ENCODE data around the gene XPR1. TPM values are rescaled to one million over a fixed set of nuclear protein-coding genes. Genes with fewer than 3 reads are reported as not detected.
"Not testable (repeated sequence)": the region's sequence is repeated elsewhere in the genome, so short reads cannot be mapped to it uniquely, and the experiment has no call there.

XPR1 gene
- total RNA-seq, 4 donors from 2014 or later = 6.8 to 23.1 (median 17.2) TPM

DNA sequence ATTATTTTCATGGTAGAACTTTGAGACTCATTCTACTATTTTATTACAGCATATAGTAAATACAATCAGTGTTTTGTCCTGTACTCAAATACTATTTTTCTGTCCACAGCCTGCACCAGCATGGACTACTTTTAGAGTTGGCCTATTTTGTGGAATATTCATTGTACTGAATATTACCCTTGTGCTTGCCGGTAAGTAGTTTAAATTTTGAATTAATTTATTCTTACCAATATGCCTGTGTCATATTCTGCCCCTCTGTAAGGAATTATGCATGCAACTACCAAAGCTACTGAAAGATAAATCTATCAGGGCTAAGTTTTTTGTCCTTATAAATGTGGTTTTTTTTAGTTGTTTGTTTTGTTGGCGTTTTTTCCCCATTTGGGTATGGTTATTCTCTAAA lies 179.5 kb downstream of the XPR1 start:
- H3K27me3 ChIP-seq = no peaks in the 10 kb centered on the region
- 86 to 91% methylated on average over 2 of the region's 2 CpGs for WGBS, 2 donors
- no peak overlapping the region for H3K27ac ChIP-seq
- intact Hi-C loops (cut with DNase I) = no loop called here
- no peak for TF ChIP-seq POLR2A (IDR thresholded peaks at IDR 0.05)
- TF ChIP-seq, protein P1, sequence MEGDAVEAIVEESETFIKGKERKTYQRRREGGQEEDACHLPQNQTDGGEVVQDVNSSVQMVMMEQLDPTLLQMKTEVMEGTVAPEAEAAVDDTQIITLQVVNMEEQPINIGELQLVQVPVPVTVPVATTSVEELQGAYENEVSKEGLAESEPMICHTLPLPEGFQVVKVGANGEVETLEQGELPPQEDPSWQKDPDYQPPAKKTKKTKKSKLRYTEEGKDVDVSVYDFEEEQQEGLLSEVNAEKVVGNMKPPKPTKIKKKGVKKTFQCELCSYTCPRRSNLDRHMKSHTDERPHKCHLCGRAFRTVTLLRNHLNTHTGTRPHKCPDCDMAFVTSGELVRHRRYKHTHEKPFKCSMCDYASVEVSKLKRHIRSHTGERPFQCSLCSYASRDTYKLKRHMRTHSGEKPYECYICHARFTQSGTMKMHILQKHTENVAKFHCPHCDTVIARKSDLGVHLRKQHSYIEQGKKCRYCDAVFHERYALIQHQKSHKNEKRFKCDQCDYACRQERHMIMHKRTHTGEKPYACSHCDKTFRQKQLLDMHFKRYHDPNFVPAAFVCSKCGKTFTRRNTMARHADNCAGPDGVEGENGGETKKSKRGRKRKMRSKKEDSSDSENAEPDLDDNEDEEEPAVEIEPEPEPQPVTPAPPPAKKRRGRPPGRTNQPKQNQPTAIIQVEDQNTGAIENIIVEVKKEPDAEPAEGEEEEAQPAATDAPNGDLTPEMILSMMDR (IDR thresholded peaks at IDR 0.05) = no peak
- H3K9me3 ChIP-seq = no peaks in the 10 kb centered on the region
- no peak overlapping the region for H3K4me3 ChIP-seq
- H3K4me1 ChIP-seq = no peaks in the 10 kb centered on the region
- H3K36me3 ChIP-seq = peaks cover 0 to 53% (median 0%) of the 10 kb centered on the region in 3 donors
- no peak for DNase-seq

DNA sequence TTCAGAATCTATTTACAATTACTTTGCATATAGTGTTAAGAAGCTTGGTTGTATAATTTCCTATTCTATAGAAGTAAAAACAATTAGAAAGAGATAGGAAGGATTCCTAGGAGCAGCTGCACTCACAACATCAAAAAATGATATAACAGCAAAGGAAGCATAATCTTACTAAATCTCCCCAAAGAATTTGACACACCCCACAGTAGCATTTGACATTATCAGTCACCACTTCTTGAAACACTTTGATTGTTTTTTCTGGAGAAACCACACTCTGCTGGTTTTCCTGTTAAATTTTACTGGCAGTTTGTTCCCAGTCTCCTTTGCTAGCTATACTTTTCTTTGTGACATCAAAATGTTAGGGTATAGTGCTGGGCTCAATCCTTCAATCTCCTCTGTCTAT lies 180.1 kb downstream of the XPR1 start:
- no peak for DNase-seq
- peaks cover 0 to 51% (median 0%) of the 10 kb centered on the region in 3 donors for H3K36me3 ChIP-seq
- no peak overlapping the region for H3K4me3 ChIP-seq
- intact Hi-C loops (cut with DNase I) = no loop called here
- H3K27me3 ChIP-seq = no peaks in the 10 kb centered on the region
- no peak for TF ChIP-seq POLR2A (IDR thresholded peaks at IDR 0.05)
- H3K27ac ChIP-seq = no peak overlapping the region
- H3K9me3 ChIP-seq = no peaks in the 10 kb centered on the region
- H3K4me1 ChIP-seq = no peaks in the 10 kb centered on the region

- Histone ChIP-seq H3K27ac (no peak overlapping the region), H3K4me3 (no peak overlapping the region), H3K9me3 (no peaks in the 10 kb centered on the region), H3K36me3 (peaks cover 0 to 29% (median 0%) of the 10 kb centered on the region in 3 donors), H3K4me1 (no peaks in the 10 kb centered on the region), H3K27me3 (no peaks in the 10 kb centered on the region)
- intact Hi-C loops (cut with DNase I) = no loop called here
- TF ChIP-seq, protein P1 (IDR thresholded peaks at IDR 0.05) = no peak
- no peak for TF ChIP-seq POLR2A (IDR thresholded peaks at IDR 0.05)
- no peak for DNase-seq
Measured at GRCh38 chr1:180814258-180814657, 182.4 kb downstream of the XPR1 start.

- intact Hi-C loops (cut with DNase I) = no loop called here
- TF ChIP-seq, protein P1 (IDR thresholded peaks at IDR 0.05) = no peak
- no peak for TF ChIP-seq POLR2A (IDR thresholded peaks at IDR 0.05)
- Histone ChIP-seq H3K36me3 (peaks cover 0 to 24% (median 0%) of the 10 kb centered on the region in 3 donors), H3K27me3 (no peaks in the 10 kb centered on the region), H3K27ac (no peak overlapping the region), H3K9me3 (no peaks in the 10 kb centered on the region), H3K4me3 (no peak overlapping the region), H3K4me1 (no peaks in the 10 kb centered on the region)
- DNase-seq = no peak
- WGBS, 2 donors = 78 to 79% methylated on average over 4 of the region's 4 CpGs
Measured at GRCh38 chr1:180815188-180815587, 183.4 kb downstream of the XPR1 start.

GRCh38 chr1:180816132-180816531 lies 184.3 kb downstream of the XPR1 start:
- Histone ChIP-seq H3K27ac (no peak overlapping the region), H3K27me3 (no peaks in the 10 kb centered on the region), H3K4me1 (no peaks in the 10 kb centered on the region), H3K9me3 (no peaks in the 10 kb centered on the region), H3K4me3 (no peak overlapping the region), H3K36me3 (peaks cover 0 to 21% (median 0%) of the 10 kb centered on the region in 3 donors)
- no peak for DNase-seq
- WGBS, 2 donors = 90 to 95% methylated on average over 5 to 10 of the region's 10 CpGs
- TF ChIP-seq POLR2A (IDR thresholded peaks at IDR 0.05) = no peak
- TF ChIP-seq, protein P1 (IDR thresholded peaks at IDR 0.05) = no peak
- intact Hi-C loops (cut with DNase I) = no loop called here

DNA sequence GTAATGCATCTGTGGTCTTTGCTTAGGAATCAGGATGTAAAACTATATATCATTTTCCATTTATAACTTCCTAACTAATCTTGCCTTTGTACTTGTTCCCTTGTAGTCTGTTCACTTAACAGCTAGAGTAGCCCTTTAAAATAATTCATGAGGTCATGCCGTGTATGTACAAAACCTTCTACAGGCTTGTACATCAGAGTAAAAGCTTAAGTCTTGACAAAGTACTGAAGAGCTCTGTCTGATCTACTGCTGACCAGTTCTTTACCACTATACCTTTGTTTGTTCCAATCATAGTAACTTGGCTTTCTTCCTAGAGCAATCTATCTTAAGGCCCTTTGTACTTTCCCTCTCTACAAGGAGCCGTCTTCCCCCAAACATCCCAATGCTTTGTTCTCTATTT lies 190.1 kb downstream of the XPR1 start:
- no peak for TF ChIP-seq POLR2A (IDR thresholded peaks at IDR 0.05)
- TF ChIP-seq, protein P1 (IDR thresholded peaks at IDR 0.05) = no peak
- H3K4me3 ChIP-seq = no peak overlapping the region
- H3K36me3 ChIP-seq = peaks cover 0 to 17% (median 0%) of the 10 kb centered on the region in 3 donors
- H3K4me1 ChIP-seq = no peaks in the 10 kb centered on the region
- no peak overlapping the region for H3K27ac ChIP-seq
- H3K27me3 ChIP-seq = no peaks in the 10 kb centered on the region
- WGBS, 2 donors = 81 to 90% methylated on average over 2 of the region's 2 CpGs
- DNase-seq = no peak
- intact Hi-C loops (cut with DNase I) = no loop called here
- H3K9me3 ChIP-seq = no peaks in the 10 kb centered on the region

- 75 to 89% methylated on average over 2 of the region's 2 CpGs for WGBS, 2 donors
- intact Hi-C loops (cut with DNase I); H3K4me1 ChIP-seq; H3K9me3 ChIP-seq; H3K27ac ChIP-seq; H3K4me3 ChIP-seq; DNase-seq; H3K27me3 ChIP-seq: not testable (repeated sequence)
- peaks cover 0 to 55% (median 0%) of the 10 kb centered on the region in 3 donors for H3K36me3 ChIP-seq
Measured at GRCh38 chr1:180831507-180831906, 199.7 kb downstream of the XPR1 start.

GRCh38 chr1:180833180-180833579 lies 201.4 kb downstream of the XPR1 start:
- H3K36me3 ChIP-seq = peaks cover 0 to 60% (median 0%) of the 10 kb centered on the region in 3 donors
- H3K4me1 ChIP-seq; H3K9me3 ChIP-seq; H3K27me3 ChIP-seq; H3K27ac ChIP-seq; intact Hi-C loops (cut with DNase I); DNase-seq; H3K4me3 ChIP-seq: not testable (repeated sequence)
- whole genome bisulfite sequencing, 2 donors = 89 to 100% methylated on average over 1 of the region's 1 CpG
